Measurements from ENCODE around the gene SENP7.
"Not testable (repeated sequence)": the region's sequence is repeated elsewhere in the genome, so short reads cannot be mapped to it uniquely, and the experiment has no call there.

SENP7 gene

GRCh38 chr3:101527441-101527840, 14.4 kb upstream of the SENP7 start:
- DNase-seq: no peak

DNA sequence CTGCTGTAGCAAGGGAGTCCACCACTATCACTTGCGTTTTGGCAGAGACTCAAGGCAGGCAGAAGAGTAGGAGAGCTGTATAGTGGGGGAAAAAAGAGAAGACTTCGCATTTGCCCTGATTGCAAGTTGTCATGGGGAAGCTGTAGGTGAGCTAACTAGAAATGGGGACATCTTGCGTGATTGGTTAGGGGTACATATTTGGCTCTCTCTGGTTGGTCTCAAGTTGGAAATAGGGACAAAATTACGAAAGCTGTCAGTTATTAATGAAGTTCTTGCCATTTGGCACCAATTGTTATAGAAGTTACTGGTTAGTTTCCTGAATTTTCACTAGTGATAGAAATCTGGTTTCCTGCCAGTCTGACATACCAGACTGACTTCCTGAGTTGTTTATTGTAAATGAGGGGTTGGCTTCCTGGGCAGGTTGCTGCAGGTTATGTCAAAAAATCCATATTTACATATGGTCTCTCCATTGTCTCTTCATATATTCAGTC, 8.2 kb upstream of the SENP7 start:
- DNase-seq: peak; percentile 80

DNA sequence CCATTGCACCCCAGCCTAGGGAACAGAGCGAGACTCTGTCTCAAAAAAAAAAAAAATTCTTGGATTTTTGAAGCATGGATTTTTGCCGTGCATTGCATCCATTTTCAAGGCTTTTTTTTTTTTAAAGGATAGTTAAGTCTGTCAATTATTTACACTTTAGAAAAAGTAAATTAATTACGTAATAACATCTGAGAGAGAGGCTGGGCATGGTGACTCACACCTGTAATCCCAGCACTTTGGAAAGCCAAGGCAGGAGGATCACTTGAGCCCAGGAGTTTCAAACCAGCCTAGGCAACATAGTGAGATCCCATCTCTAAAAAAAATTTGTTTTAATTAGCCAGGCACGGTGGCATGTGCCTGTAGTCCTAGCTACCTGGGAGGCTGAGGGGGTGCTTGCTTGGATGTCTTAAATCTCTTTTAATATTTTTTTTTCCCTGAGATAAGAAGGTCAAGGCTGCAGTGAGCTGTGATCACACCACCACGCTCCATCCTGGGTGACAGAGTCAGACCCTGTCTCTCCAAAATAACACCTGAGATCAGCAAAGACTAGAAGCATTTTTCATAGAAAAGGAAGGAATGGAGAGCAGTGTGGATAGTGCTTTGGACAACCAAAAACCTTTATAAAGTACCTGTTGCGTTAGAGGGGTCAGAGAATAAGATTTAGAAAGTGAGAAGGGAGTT, 6.8 kb upstream of the SENP7 start:
- DNase-seq: no peak

GRCh38 chr3:101518421-101518871, 5.4 kb upstream of the SENP7 start:
- DNase-seq: peak; percentile 84

GRCh38 chr3:101513419-101513986, 491 bp upstream of the SENP7 start:
- DNase-seq: no peak

DNA sequence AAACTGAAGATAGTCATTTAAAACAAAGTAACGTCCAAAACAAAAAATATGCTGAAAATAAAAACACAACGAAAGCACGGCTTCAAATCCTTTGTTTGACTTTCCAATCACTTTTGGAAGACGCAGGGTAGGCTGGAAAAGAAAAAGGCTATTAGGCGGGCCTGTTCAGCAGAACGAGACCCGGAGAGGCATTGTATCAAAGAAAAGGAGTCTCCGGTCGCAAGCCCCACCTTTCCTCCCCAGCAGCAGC, 691 bp downstream of the SENP7 start:
- DNase-seq: no peak

GRCh38 chr3:101509811-101510210, 3.2 kb downstream of the SENP7 start:
- no peak for DNase-seq

GRCh38 chr3:101509281-101509680, 3.7 kb downstream of the SENP7 start:
- no peak for DNase-seq

DNA sequence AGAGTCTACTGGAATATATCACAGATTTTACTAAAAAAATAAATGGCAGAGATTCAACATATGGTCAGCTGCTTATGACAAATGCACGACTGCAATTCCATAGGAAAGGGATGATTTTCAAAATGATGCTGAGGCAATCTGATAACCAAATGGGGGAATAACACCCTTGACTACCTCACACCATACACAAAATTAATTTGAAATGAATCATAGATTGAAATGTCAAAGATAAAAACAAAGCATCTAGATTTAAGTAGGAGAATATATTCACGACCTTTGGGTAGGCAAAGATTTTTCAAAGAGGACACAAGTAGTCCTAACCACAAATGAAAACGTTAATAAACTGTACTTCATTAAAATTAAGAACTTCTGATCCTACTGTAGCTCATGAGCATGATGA, 11.2 kb downstream of the SENP7 start:
- DNase-seq: no peak

- DNase-seq: no peak
These were observed 12.8 kb downstream of the SENP7 start for GRCh38 chr3:101500208-101500607.

GRCh38 chr3:101497803-101498202, 15.2 kb downstream of the SENP7 start:
- DNase-seq: no peak

- no peak for DNase-seq
These were observed 17.5 kb downstream of the SENP7 start for GRCh38 chr3:101495552-101495951.

DNA sequence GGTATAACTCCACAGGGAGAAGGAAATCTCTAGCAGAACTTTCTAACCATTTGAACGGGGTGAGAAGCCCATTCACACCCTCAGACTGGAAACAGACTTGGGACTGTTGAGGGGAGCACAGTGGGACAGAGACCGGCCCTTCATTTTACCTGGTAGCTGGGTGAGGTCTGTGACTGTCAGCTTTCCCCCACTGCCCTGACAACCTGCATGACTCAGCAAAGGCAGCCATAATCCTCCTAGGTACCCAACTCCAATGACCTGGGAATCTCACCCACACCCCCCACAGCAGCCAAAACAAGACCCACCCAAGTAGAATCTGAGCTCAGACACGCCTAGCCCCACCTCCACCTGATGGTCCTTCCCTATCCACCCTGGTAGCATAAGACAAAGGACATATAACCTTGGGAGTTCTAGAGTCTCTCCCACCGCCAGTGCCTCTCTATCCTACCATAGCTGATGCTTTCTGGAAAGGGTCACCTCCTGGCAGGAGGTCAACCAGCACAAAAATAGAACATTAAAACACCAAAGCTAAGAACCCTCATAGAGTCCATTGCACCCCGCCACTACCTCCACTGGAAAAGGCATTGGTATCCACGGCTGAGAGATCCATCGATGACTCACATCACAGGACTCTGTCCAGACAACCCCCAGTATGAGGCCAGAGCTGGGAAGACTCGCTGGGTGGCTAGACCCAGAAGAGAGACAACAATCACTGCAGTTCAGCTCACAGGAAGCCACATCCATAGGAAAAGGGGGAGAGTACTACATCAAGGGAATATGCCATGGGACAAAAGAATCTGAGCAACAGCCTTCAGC, 28.0 kb downstream of the SENP7 start:
- no peak for DNase-seq

DNA sequence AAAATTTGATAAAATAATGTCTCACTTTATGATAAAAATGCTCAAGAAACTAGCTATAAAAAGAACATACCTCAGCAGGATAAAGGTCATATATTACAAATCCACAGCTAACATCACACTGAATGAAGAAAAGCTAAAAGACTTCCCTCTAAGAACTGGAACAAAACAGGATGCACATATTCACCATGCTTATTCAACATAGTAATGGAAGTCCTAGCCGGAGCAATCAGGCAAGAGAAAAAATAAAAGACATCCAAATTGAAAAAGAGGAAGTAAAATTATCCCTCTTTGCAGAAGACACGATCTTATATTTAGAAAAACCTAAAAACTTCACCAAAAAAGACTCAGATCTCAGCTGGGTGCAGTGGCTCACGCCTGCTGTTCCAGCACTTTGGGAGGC, 34.0 kb downstream of the SENP7 start:
- no peak for DNase-seq

DNA sequence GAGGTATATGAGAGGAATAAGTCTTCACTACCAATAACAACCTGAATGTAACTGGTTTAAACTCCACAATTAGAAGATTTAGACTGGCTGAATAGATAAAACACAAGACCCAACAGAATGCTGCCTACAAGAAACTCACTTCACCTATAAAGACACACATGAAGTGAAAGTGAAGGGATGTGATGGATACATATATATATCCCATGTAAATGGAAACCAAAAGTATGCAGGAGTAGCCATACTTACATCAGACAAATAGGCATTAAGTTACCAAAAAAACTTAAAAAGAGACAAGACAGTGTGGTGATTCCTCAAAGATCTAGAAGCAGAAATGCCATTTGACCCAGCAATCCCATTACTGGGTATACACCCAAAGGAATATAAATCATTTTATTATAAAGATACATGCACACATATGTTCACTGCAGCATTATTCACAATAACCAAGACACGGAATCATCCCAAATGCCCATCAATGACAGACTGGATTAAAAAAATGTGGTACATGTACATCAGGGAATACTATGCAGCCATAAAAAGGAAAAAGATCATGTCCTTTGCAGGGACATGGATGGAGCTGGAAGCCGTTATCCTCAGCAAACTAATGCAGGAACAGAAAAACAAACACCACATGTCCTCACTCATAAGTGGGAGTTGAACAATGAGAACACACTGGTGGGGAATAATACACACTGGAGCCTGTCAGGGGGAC, 38.0 kb downstream of the SENP7 start:
- DNase-seq: not testable (repeated sequence)

DNA sequence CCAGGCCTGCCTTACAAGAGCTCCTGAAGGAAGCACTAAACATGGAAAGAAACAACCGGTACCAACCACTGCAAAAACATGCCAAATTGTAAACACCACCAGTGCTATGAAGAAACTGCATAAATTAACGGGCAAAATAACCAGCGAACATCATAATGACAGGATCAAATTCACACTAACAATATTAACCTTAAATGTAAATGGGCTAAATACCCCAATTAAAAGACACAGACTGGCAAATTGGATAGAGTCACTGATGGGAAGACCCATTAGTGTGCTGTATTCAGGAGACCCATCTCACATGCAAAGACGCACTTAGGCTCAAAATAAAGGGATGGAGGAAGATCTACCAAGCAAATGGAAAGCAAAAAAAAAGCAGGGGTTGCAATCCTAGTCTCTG, 44.3 kb downstream of the SENP7 start:
- DNase-seq: not testable (repeated sequence)

- not testable (repeated sequence) for DNase-seq
These were observed 45.7 kb downstream of the SENP7 start for GRCh38 chr3:101467310-101467663.

- peak; percentile 35 for DNase-seq
These were observed 46.3 kb downstream of the SENP7 start for GRCh38 chr3:101466465-101467309.

GRCh38 chr3:101464235-101464634, 48.8 kb downstream of the SENP7 start:
- no peak for DNase-seq

DNA sequence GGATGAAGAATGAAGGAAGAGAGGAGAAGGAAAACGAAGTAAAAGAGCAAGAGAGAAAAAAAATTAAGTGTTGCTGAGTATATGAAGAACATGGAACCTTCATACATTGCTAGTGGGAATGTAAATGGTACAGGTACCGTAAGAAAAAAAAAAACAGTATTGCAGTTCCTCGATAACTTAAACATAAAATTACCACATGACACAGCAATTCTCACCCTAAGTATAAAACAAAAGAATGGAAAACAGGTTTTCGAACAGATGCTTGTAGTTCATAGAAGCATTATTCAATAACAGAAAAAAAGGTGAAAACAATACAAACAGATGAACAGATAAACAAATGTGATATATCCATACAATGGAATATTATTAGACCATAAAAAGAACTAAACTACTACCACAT, 51.6 kb downstream of the SENP7 start:
- no peak for DNase-seq

- no peak for DNase-seq
These were observed 54.6 kb downstream of the SENP7 start for GRCh38 chr3:101458387-101458786.

GRCh38 chr3:101454629-101455028, 58.4 kb downstream of the SENP7 start:
- no peak for DNase-seq

GRCh38 chr3:101453961-101454360, 59.1 kb downstream of the SENP7 start:
- no peak for DNase-seq
